ENCODE results near the gene DAZAP2.

DAZAP2 gene

DNA sequence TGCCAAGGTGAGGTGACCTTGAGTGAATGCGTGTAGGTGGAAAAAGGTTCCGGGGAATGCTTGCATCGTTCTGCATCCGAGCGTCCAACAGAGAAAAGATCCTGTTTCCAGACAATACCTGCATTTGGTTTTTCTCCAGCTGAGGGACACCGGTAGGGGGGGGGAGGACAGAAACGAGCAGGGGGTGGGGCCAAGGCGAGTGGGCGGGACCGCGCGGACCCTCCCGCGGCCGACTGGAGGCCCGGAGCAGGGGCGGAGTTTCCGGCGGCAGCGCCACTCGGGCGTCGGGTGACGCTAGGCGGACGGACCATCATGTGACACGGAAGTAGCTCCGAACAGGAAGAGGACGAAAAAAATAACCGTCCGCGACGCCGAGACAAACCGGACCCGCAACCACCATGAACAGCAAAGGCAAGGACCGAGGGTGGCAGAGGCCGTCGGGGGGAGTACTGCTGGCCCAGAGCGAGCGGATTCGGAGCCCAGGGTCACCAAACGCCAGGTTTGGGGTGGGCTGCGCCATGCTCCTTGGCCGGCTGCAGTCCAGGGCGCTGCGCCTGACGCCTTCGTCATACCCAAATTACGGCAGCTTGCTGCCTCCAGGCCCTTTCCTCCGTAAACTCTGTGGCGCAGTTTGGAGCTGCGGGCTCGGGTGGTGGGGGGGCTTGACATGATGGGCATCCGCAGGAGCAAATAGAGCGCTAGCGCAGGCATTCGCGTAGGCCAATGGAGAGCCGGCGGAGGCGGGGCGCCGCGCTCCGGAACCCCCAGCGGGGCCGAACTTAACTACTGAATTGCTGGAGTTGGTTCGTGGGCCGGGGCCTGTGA is at the start of gene DAZAP2 (continued):
- 0 out of 2 replicates have a peak, but pooled peaks have one; percentile 9 for TF ChIP-seq KLF10 (tag by site-specific recombination; IDR thresholded peaks at IDR 0.05)
- peak; percentile 65 for TF ChIP-seq SP7 (tag by site-specific recombination; IDR thresholded peaks at IDR 0.05)
- TF ChIP-seq, protein P1, sequence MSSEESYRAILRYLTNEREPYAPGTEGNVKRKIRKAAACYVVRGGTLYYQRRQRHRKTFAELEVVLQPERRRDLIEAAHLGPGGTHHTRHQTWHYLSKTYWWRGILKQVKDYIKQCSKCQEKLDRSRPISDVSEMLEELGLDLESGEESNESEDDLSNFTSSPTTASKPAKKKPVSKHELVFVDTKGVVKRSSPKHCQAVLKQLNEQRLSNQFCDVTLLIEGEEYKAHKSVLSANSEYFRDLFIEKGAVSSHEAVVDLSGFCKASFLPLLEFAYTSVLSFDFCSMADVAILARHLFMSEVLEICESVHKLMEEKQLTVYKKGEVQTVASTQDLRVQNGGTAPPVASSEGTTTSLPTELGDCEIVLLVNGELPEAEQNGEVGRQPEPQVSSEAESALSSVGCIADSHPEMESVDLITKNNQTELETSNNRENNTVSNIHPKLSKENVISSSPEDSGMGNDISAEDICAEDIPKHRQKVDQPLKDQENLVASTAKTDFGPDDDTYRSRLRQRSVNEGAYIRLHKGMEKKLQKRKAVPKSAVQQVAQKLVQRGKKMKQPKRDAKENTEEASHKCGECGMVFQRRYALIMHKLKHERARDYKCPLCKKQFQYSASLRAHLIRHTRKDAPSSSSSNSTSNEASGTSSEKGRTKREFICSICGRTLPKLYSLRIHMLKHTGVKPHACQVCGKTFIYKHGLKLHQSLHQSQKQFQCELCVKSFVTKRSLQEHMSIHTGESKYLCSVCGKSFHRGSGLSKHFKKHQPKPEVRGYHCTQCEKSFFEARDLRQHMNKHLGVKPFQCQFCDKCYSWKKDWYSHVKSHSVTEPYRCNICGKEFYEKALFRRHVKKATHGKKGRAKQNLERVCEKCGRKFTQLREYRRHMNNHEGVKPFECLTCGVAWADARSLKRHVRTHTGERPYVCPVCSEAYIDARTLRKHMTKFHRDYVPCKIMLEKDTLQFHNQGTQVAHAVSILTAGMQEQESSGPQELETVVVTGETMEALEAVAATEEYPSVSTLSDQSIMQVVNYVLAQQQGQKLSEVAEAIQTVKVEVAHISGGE (tag by site-specific recombination; conservative IDR thresholded peaks at IDR 0.05; ENCODE audit: low read depth): peak; percentile 97
- TF ChIP-seq YY1 (tag by site-specific recombination; IDR thresholded peaks at IDR 0.05): peak; percentile 83; the same call in 1 of the 2 replicates
- 0 out of 2 replicates have a peak, but pooled peaks have one; percentile 24 for TF ChIP-seq ZSCAN16 (tag by site-specific recombination; IDR thresholded peaks at IDR 0.05)

DNA sequence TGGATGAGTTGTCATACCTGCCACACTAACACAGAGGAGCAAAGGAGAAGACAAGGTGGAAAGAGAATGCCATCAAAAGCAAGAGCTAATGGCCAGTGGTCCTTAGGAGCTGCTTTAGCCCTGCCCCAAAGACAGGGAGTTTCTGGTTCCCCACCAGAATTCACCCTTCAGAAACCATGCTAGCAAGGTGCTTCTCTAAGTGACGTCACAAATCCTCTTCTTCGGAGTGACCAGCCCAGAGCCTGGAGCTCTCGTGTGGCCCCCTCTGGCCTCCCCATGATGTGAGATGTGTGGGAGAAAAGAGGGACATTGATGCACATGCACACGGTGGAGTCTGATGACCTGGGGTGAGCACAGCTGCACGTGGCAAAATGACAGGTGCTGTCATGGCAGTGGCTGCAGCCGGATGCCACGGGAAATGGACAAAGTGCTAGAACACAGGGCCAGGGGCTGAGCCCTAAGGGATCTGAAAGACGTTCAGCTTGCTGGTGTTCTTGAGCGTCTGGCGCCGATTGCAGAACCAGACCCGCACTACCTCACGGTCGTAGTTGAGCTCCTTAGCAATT is 48.8 kb upstream of the DAZAP2 start:
- CTCF ChIA-PET: interaction anchor here (0.6 kb wide), 1 partner anchor 104 kb away, joined by 3 read pairs; no protein-coding TSS in a partner anchor
- POLR2A ChIA-PET: no interaction called here
- TF ChIP-seq ZNF792 (tag by site-specific recombination; IDR thresholded peaks at IDR 0.05): no peak
- no peak for TF ChIP-seq ZNF366 (tag by site-specific recombination; conservative IDR thresholded peaks at IDR 0.05)
- TF ChIP-seq OVOL3 (tag by site-specific recombination; IDR thresholded peaks at IDR 0.05): no peak
- no peak for TF ChIP-seq ZNF791 (tag by site-specific recombination; IDR thresholded peaks at IDR 0.05)
- no peak for TF ChIP-seq ZNF843 (tag by site-specific recombination; IDR thresholded peaks at IDR 0.05)
- TF ChIP-seq ZNF221 (tag by site-specific recombination; IDR thresholded peaks at IDR 0.05; ENCODE audit: borderline replicate concordance): no peak
- no peak for TF ChIP-seq BCL11B (tag by site-specific recombination; IDR thresholded peaks at IDR 0.05; ENCODE audit: low read depth)
- TF ChIP-seq, protein P2, sequence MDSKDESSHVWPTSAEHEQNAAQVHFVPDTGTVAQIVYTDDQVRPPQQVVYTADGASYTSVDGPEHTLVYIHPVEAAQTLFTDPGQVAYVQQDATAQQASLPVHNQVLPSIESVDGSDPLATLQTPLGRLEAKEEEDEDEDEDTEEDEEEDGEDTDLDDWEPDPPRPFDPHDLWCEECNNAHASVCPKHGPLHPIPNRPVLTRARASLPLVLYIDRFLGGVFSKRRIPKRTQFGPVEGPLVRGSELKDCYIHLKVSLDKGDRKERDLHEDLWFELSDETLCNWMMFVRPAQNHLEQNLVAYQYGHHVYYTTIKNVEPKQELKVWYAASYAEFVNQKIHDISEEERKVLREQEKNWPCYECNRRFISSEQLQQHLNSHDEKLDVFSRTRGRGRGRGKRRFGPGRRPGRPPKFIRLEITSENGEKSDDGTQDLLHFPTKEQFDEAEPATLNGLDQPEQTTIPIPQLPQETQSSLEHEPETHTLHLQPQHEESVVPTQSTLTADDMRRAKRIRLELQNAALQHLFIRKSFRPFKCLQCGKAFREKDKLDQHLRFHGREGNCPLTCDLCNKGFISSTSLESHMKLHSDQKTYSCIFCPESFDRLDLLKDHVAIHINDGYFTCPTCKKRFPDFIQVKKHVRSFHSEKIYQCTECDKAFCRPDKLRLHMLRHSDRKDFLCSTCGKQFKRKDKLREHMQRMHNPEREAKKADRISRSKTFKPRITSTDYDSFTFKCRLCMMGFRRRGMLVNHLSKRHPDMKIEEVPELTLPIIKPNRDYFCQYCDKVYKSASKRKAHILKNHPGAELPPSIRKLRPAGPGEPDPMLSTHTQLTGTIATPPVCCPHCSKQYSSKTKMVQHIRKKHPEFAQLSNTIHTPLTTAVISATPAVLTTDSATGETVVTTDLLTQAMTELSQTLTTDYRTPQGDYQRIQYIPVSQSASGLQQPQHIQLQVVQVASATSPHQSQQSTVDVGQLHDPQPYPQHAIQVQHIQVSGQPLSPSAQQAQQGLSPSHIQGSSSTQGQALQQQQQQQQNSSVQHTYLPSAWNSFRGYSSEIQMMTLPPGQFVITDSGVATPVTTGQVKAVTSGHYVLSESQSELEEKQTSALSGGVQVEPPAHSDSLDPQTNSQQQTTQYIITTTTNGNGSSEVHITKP (tag by site-specific recombination; IDR thresholded peaks at IDR 0.05): no peak
- no peak for TF ChIP-seq ZNF202 (tag by site-specific recombination; IDR thresholded peaks at IDR 0.05; ENCODE audit: borderline replicate concordance)
- TF ChIP-seq ZNF777 (tag by site-specific recombination; IDR thresholded peaks at IDR 0.05; ENCODE audit: borderline replicate concordance): no peak
- TF ChIP-seq ZNF24 (tag by site-specific recombination; IDR thresholded peaks at IDR 0.05): no peak
- no peak for TF ChIP-seq ZSCAN16 (tag by site-specific recombination; IDR thresholded peaks at IDR 0.05)
- Histone ChIP-seq H3K27ac (ENCODE audit: extremely low read depth, low read depth, low read length) (no peak overlapping the region), H3K4me3 (ENCODE audit: low read depth, low read length) (no peak overlapping the region), H3K4me1 (ENCODE audit: control insufficient read depth, insufficient read depth, low read length) (no peaks in the 10 kb centered on the region), H3K36me3 (ENCODE audit: control insufficient read depth in 2 of 2, insufficient read depth in 1 of 2, low read length in 2 of 2) (peaks cover 0 to 19% of the 10 kb centered on the region in 2 experiments; a peak in 2 of 3 replicates), H3K9me3 (ENCODE audit: control insufficient read depth, insufficient read depth, low read depth, low read length) (no peaks in the 10 kb centered on the region)

Measured in HEK293 (cell line).